LHCN-M2 (cell line): Measurements from ENCODE around the gene GALNTL6. TPM values are rescaled to one million over a fixed set of nuclear protein-coding genes. Genes with fewer than 3 reads are reported as not detected.
A peak's percentile ranks its signal among the peaks of the same experiment; 100 is the strongest.

Source experiments
- DNase-seq: peaks from one replicate; pipeline ENCODE4 v3.0.0-alpha.2; 2012; ENCODE audit warnings: low read depth
- total RNA-seq: library from RNA; depleted of rRNA; stranded (reverse); fragments of >200 nt; gene quantifications from 2 replicates; pipeline ENCODE4 v1.2.3, GENCODE V29; 2014

Gene GALNTL6
- total RNA-seq, 1 experiment from 2014 or later = 0.06 TPM

- DNase-seq = peak; percentile 16
These were observed 296.3 kb downstream of the GALNTL6 start for GRCh38 chr4:172109466-172109865.

GRCh38 chr4:172124656-172125308, 311.6 kb downstream of the GALNTL6 start:
- no peak for DNase-seq

DNA sequence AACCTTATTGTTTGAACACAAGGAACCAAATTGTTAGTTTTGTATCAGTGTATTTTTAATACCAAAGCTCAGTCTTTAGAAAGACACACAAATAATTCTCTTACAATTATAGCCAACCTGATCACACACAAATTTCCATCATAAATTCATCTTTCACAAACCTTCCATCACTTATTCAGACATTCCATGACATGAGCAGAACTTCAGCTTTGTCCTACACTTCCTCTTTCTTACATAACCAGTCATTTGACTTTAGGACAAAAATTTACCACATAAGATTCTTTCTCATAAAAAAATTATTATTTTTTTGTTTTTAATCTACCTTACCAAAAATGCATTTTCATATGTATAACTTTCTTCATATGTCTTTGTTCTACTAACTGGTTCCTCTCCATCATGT, 312.2 kb downstream of the GALNTL6 start:
- no peak for DNase-seq

DNA sequence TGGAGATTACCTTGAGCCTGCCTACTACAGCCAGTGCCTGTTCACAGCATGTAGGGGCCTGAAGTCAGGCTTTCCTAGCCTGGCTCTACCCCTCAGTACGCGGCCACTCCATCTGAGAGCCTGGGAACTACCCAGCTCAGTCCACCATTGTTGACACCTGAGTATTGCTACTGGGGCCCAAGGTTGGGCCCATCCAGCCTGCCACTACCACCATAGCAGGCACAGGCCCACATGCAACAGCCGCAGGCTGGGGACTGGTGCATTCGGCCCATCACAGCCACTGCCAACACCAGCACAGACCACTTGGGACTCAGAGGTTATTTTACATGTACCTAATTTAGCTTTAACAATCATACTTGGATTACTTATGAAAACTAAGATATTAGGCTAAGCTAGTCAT, 314.0 kb downstream of the GALNTL6 start:
- no peak for DNase-seq

DNA sequence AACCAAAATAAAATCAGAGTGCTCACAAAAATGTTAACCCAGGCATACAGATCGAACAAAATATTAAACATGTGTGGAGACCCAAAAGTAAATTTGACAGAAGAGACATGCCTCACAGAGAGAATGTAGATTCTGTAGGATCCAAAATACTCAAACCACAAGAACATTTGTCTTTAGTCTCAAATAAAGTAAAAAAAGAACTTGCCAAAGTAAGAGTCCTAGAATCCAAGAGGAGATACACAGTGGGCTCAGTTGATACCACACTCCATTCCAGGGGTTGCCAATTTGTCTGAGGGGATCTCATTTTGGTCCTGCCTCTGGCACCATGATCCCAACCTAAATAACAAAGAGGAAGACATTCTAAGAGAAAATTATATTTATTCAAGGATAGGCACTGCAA, 316.4 kb downstream of the GALNTL6 start:
- DNase-seq = no peak

DNA sequence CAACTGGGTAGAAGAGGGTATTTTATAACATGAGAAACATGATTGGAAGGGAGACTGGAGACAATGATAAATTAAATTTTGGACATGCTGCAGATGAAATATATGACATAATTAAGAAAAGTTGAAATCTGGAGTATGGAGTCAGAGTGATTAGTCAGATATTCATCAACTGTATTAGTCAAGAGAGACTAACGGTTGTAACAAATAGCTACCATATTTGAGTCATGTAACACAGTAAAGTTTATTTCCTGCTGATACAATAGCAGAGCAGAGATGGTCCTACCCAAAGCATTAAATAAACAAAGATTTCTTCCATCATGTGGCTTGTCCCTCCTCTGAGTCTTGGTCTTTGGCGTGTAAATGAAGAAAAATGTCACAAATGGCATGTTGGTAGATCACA, 321.3 kb downstream of the GALNTL6 start:
- DNase-seq = peak; percentile 31

DNA sequence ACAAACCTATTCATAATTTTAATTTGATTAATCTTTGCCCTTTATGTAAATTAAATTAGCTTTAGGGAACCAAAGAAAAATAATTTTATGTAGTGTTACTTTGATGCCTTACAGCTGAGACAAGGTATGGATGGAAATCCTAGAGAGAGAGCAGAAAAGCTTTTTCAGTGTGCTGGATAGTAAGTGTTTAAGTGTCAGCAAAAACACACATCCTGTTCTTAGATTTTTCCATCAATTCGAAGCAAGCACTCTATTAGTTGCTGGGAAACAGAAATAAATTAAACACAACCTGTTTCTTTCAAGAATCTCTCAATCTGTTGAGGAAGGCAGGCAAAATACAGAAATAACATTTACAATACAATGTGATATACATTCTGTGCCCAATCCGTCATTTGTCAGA, 327.8 kb downstream of the GALNTL6 start:
- no peak for DNase-seq

GRCh38 chr4:172142281-172142741, 329.1 kb downstream of the GALNTL6 start:
- DNase-seq = peak; percentile 54

DNA sequence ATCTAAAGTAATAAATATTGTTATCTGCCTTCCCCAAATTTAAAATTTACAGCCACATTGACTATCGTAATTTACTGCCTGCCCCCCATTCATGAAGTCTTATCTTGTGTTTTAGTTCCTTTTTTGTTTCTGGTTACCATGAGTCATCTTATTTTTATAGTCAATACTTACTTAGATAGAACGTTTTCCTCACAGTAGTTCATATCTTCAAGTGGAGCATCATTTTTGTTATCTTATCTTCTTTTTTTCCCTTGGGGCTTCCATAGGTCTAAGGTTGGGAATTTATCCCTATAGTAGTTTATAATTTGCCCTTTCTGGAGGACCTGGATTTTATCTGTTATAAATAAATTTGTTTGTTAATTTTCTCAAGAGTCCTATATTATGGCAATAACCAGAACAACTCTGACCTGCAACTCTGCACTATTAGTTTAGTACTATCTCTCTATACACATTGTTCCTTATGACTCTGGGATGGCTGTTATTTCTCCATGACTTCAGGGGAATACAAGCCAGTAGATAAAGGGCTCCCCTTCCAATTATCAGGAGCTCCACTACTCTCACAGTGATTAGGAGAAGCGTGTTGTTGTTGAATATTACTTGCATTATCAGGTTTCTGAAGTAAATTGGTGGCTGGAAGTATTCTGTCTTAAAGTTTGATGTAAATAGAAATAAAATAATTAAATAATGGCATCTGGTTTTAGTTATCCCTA, 330.6 kb downstream of the GALNTL6 start:
- no peak for DNase-seq

DNA sequence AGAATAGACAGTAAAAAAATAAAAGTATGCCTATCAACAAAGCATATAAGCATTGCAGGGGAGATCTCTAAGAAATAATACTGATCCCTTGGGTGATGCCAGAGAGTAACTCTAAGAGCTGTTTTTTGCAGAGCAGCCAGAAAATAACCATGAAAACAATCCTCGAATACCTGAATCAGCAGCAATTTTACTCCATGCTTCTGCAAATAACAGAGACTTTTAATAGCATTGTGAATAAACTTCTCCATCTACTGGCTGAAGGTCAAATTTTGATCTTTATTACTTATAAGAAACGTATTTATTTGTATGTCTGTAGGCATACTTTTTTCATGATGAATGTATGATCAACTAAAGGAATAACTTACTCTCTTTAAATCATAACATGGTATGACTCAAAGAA, 334.5 kb downstream of the GALNTL6 start:
- DNase-seq = no peak

DNA sequence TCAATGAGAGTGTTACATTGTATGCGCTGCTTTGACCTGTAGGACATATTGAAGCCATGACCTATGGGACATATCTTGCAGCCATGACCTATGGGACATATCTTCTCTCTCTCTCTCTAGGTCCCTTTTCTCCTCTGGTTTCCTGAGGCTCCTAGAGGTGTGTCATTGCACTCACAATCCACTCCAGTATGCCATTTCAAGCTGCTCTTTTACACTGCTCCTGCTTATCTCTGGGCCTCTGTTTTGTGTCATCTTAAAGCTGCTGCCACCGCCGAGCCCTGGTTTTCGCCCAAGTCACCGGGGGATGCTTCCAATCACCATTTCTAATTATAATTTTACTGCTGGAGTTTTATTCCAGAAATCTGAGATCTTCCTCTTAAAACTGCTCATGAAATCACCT, 336.1 kb downstream of the GALNTL6 start:
- no peak for DNase-seq

GRCh38 chr4:172152284-172152683, 339.1 kb downstream of the GALNTL6 start:
- DNase-seq = peak; percentile 36

GRCh38 chr4:172153719-172154118, 340.5 kb downstream of the GALNTL6 start:
- DNase-seq = no peak

DNA sequence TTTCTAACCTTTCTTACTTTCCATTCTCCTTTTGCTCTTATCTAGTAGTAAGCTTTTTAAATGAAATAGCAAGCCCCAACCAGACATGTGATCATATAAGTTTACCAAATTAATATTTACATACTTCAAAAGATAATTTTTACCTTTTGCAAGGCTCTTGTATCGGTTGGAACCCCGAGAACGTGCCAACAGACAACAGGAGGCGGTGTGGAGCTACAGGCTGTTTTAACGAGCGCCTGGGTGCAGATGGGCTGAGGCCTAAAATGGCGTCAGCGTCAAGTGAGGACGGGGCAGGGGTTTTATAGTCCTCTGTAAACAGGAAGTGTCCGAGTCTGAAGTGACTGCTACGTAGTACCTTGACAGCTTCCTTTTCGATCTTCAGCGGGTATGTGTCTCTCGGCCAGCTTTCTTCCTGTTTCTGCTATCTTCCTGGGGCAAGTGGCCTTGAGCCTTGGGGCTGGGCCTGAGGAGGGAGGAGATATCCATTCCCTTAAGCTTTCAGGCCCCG, 342.7 kb downstream of the GALNTL6 start:
- no peak for DNase-seq

DNA sequence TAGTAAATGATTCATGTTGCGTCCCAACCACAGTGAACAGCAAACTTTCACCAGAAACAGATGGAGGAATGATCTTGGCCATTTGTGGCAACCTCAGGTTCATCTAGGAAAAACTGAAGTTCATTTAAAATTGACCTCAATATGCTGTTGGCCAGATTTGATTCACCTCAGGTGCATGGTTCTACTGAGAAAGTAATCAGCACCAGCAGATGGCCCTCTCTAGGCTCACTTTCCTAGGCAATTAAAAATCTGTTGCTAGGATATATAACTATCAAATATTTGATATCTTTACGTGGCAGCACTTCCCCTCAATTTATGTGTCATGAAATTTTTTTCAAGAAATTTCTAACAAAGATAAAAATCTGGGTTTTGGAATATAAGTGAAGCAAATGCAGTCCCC, 344.7 kb downstream of the GALNTL6 start:
- no peak for DNase-seq

GRCh38 chr4:172163215-172163614, 350.0 kb downstream of the GALNTL6 start:
- no peak for DNase-seq

GRCh38 chr4:172168888-172169287, 355.7 kb downstream of the GALNTL6 start:
- no peak for DNase-seq

GRCh38 chr4:172169871-172170270, 356.7 kb downstream of the GALNTL6 start:
- DNase-seq = no peak

GRCh38 chr4:172173206-172173605, 360.0 kb downstream of the GALNTL6 start:
- no peak for DNase-seq

- no peak for DNase-seq
These were observed 364.2 kb downstream of the GALNTL6 start for GRCh38 chr4:172177382-172177781.

DNA sequence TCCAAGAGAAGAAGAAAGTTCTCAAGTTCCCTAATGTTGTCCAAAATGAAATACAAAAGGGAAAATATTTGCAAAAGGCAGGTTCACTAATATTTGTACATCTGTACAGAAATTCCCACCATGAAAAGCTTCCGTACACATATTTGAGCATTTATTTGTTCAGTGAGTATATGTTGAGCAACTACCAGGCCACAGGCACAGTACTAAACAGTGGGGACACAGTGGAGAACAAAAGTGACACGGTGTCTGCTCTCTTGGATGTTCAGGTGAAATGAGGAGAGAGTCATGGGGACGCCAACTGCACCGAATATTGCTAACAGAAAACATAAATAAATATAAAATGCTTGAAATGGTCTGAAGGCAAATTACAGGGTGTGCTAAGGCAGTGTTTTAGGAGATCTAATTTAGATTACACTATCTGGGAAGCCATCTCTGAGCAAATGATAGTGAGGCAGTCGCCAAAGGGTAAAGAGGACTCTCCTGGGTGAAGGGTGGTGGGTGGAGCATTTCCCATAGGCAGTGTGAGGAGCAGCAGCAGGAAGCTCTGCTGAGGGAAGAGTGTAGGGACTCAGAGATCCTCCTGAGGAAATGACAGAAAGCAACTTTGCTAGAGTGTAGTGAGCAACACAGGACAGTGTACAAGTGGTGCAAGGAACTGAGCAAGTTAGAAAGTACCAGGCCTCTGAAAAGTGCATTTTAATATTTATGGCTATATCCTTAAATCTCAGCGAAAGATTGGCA, 375.2 kb downstream of the GALNTL6 start:
- DNase-seq = no peak

GRCh38 chr4:172202480-172203076, 389.4 kb downstream of the GALNTL6 start:
- peak; percentile 38 for DNase-seq
